HL-60 (cell line): ENCODE data around the gene DHRS3.

Experiments
- DNase-seq, 2 experiments: peaks; one replicate each; pipeline ENCODE4 v3.0.0-alpha.2; 2010 to 2020; ENCODE audit warnings: low read depth in 1 of 2, low spot score in 1 of 2
- H3K27ac ChIP-seq: fragments of 250-450 bp; sonication (Bioruptor Pico); replicated peaks from 2 replicates; pipeline ENCODE4 v1.5.1; 2020; ENCODE audit warnings: mild to moderate bottlenecking, moderate library complexity
- H3K27me3 ChIP-seq: fragments of 250-450 bp; sonication (Bioruptor Pico); 2 replicates; pipeline ENCODE4 v1.5.1; 2021; ENCODE audit warnings: mild to moderate bottlenecking, moderate library complexity; ENCODE audit not compliant: insufficient read depth, poor library complexity, severe bottlenecking
- H3K4me3 ChIP-seq: replicated peaks from 2 replicates; pipeline ENCODE4 v1.5.1; 2011; ENCODE audit warnings: mild to moderate bottlenecking, control low read depth, low read length; ENCODE audit not compliant: insufficient read depth
- GABPA ChIP-seq: IDR thresholded peaks from 2 replicates; pipeline ENCODE4 v1.6.1; 2012; ENCODE audit warnings: low read depth
- POLR2AphosphoS5 ChIP-seq: IDR thresholded peaks from 2 replicates; pipeline ENCODE4 v1.6.1; 2012; ENCODE audit warnings: low read depth
- SPI1 ChIP-seq: IDR thresholded peaks from 2 replicates; pipeline ENCODE4 v1.6.1; 2012; ENCODE audit warnings: low read depth, mild to moderate bottlenecking, borderline replicate concordance
- TF ChIP-seq, protein P1 (sequence below): IDR thresholded peaks from 2 replicates; pipeline ENCODE4 v1.6.1; 2012; ENCODE audit warnings: low read depth; ENCODE audit not compliant: insufficient replicate concordance
- TF ChIP-seq, protein P2 (sequence below): IDR thresholded peaks from one replicate; pipeline ENCODE4 v1.5.1; 2011; ENCODE audit warnings: low read length, control low read depth, inconsistent platforms; ENCODE audit not compliant: insufficient read depth

DHRS3 gene

DNA sequence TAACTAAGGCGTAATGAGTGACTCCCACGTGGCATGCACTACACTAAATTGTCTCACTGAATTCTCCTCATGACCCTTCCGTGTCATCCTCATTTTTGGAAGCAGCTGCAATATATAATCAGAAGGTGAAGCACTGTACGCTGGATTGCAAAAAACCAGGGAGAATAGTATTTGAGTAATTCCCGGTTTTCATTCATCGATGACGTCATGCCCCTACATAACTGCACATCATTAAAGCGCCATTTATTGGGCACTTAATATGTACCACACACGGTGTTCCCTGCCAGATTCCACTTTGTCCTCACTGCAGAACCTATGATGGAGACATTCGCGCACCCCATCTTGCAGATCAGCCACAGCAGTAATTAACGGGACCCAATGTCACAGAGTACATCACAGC is 41.0 kb downstream of the DHRS3 start:
- TF ChIP-seq, protein P1, sequence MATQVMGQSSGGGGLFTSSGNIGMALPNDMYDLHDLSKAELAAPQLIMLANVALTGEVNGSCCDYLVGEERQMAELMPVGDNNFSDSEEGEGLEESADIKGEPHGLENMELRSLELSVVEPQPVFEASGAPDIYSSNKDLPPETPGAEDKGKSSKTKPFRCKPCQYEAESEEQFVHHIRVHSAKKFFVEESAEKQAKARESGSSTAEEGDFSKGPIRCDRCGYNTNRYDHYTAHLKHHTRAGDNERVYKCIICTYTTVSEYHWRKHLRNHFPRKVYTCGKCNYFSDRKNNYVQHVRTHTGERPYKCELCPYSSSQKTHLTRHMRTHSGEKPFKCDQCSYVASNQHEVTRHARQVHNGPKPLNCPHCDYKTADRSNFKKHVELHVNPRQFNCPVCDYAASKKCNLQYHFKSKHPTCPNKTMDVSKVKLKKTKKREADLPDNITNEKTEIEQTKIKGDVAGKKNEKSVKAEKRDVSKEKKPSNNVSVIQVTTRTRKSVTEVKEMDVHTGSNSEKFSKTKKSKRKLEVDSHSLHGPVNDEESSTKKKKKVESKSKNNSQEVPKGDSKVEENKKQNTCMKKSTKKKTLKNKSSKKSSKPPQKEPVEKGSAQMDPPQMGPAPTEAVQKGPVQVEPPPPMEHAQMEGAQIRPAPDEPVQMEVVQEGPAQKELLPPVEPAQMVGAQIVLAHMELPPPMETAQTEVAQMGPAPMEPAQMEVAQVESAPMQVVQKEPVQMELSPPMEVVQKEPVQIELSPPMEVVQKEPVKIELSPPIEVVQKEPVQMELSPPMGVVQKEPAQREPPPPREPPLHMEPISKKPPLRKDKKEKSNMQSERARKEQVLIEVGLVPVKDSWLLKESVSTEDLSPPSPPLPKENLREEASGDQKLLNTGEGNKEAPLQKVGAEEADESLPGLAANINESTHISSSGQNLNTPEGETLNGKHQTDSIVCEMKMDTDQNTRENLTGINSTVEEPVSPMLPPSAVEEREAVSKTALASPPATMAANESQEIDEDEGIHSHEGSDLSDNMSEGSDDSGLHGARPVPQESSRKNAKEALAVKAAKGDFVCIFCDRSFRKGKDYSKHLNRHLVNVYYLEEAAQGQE: no peak
- TF ChIP-seq, protein P2, sequence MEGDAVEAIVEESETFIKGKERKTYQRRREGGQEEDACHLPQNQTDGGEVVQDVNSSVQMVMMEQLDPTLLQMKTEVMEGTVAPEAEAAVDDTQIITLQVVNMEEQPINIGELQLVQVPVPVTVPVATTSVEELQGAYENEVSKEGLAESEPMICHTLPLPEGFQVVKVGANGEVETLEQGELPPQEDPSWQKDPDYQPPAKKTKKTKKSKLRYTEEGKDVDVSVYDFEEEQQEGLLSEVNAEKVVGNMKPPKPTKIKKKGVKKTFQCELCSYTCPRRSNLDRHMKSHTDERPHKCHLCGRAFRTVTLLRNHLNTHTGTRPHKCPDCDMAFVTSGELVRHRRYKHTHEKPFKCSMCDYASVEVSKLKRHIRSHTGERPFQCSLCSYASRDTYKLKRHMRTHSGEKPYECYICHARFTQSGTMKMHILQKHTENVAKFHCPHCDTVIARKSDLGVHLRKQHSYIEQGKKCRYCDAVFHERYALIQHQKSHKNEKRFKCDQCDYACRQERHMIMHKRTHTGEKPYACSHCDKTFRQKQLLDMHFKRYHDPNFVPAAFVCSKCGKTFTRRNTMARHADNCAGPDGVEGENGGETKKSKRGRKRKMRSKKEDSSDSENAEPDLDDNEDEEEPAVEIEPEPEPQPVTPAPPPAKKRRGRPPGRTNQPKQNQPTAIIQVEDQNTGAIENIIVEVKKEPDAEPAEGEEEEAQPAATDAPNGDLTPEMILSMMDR: no peak
- TF ChIP-seq SPI1: no peak
- H3K4me3 ChIP-seq: no peak overlapping the region
- H3K27ac ChIP-seq: no peak overlapping the region
- DNase-seq: no peak
- H3K27me3 ChIP-seq: no peaks in the 10 kb centered on the region

DNA sequence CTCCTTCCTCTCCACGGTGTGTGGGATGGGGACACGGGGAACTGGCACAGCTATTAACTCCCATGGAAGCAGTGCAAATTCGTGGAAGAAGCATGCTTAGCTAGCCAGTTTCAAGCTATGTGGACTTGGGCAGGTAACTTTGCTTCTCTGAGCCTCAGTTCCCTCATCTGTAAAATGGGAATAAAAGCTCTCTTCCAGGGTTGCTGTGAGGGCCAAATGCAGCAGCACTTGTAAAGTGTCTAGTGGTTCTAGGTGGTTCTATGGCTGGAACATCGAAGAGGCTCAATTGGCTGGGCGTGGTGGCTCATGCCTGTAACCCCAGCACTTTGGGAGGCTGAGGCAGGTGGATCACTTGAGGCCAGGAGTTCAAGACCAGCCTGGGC is 43.3 kb downstream of the DHRS3 start:
- DNase-seq: no peak
- no peak overlapping the region for H3K4me3 ChIP-seq
- no peak overlapping the region for H3K27ac ChIP-seq
- TF ChIP-seq, protein P1: no peak
- TF ChIP-seq, protein P2: no peak
- TF ChIP-seq GABPA: no peak
- H3K27me3 ChIP-seq: no peaks in the 10 kb centered on the region

DNA sequence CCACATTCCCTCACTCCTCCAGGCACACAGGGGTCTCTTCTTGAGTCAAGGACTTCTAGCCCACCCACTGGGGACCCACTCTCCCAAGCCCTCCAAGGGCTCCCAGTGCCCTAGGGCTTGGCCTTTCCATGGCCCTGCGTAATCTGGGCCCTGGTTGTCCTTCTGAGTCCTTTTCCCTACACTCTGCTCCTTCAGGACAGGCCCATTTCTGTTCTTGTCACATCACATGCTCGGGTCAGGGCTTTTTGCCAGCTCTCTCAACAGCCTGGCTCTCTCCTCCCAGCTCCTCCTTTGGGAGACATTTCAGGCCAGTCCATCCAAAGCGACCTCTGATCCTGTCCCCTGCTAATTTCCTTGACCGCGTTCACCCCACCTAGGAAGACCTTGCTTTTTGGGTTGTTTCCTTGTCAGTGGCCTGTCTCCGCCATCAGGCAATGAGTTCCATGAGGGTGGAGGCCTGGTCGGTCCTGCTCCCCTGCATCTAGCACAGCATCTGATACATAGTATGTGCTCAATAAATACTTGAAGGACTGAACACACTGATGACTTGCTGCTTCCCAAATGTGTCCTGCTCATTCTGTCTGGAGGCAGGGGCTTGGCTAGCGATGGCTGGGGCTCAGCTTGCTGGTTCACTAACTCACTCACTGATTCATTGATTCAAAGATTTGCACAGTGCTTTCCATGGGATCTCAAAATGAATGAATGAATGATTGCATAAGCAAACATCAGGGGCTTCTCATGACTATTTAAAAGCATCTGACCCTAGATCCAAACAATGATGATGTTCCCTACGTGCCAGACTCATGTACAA is 44.8 kb downstream of the DHRS3 start:
- Histone ChIP-seq H3K27me3 (no peaks in the 10 kb centered on the region), H3K27ac (no peak overlapping the region), H3K4me3 (no peak overlapping the region)
- DNase-seq: no peak
- TF ChIP-seq, protein P2: no peak
- TF ChIP-seq, protein P1: no peak
- TF ChIP-seq GABPA: no peak
- TF ChIP-seq SPI1: no peak
- TF ChIP-seq POLR2AphosphoS5: no peak
